Astrocyte of the hippocampus (primary cell): Measurements from ENCODE around the gene SAA4.
A peak's percentile ranks its signal among the peaks of the same experiment; 100 is the strongest.
"Not testable (repeated sequence)": the region's sequence is repeated elsewhere in the genome, so short reads cannot be mapped to it uniquely, and the experiment has no call there.

ENCODE experiments used
- DNase-seq: peaks from one replicate; pipeline ENCODE4 v3.0.0; 2011; ENCODE audit warnings: low read depth, low spot score

SAA4 gene

GRCh38 chr11:18246379-18247190, 10.0 kb upstream of the SAA4 start:
- DNase-seq, result not testable (repeated sequence)

GRCh38 chr11:18245396-18245795, 8.8 kb upstream of the SAA4 start:
- DNase-seq, result no peak

- DNase-seq, result peak; percentile 77
These were observed 7.3 kb upstream of the SAA4 start for GRCh38 chr11:18243783-18244362.

GRCh38 chr11:18239655-18240054, 3.1 kb upstream of the SAA4 start:
- DNase-seq, result no peak

- no peak for DNase-seq
These were observed 938 bp downstream of the SAA4 start for GRCh38 chr11:18235394-18236334.

- DNase-seq, result no peak
These were observed 2.7 kb downstream of the SAA4 start for GRCh38 chr11:18233912-18234311.

- DNase-seq, result no peak
These were observed 5.7 kb downstream of the SAA4 start for GRCh38 chr11:18230859-18231258.

- DNase-seq, result no peak
These were observed 7.1 kb downstream of the SAA4 start for GRCh38 chr11:18229501-18229900.

GRCh38 chr11:18225913-18226312, 10.7 kb downstream of the SAA4 start:
- DNase-seq, result no peak

- DNase-seq, result no peak
These were observed 12.8 kb downstream of the SAA4 start for GRCh38 chr11:18223591-18224387.

GRCh38 chr11:18222814-18223421, 13.7 kb downstream of the SAA4 start:
- no peak for DNase-seq

- no peak for DNase-seq
These were observed 15.2 kb downstream of the SAA4 start for GRCh38 chr11:18221274-18221876.

- no peak for DNase-seq
These were observed 27.5 kb downstream of the SAA4 start for GRCh38 chr11:18209058-18209457.

- no peak for DNase-seq
These were observed 31.8 kb downstream of the SAA4 start for GRCh38 chr11:18204771-18205170.

- no peak for DNase-seq
These were observed 32.4 kb downstream of the SAA4 start for GRCh38 chr11:18204220-18204619.

GRCh38 chr11:18203723-18204122, 32.9 kb downstream of the SAA4 start:
- DNase-seq, result peak; percentile 12

- not testable (repeated sequence) for DNase-seq
These were observed 38.9 kb downstream of the SAA4 start for GRCh38 chr11:18197738-18198137.

GRCh38 chr11:18196532-18196931, 40.1 kb downstream of the SAA4 start:
- no peak for DNase-seq

- DNase-seq, result no peak
These were observed 43.6 kb downstream of the SAA4 start for GRCh38 chr11:18193010-18193409.

- no peak for DNase-seq
These were observed 45.2 kb downstream of the SAA4 start for GRCh38 chr11:18191376-18191775.
